ENCODE results near the gene CTNS.
"Not testable (repeated sequence)": the region's sequence is repeated elsewhere in the genome, so short reads cannot be mapped to it uniquely, and the experiment has no call there.

CTNS gene

GRCh38 chr17:3685174-3685573 is 48.6 kb downstream of the CTNS start:
- no peak for DNase-seq (ENCODE audit: low read depth in 2 of 2)

- DNase-seq (ENCODE audit: low read depth in 2 of 2), result no peak
These were observed 51.5 kb downstream of the CTNS start for GRCh38 chr17:3688027-3688553.

DNA sequence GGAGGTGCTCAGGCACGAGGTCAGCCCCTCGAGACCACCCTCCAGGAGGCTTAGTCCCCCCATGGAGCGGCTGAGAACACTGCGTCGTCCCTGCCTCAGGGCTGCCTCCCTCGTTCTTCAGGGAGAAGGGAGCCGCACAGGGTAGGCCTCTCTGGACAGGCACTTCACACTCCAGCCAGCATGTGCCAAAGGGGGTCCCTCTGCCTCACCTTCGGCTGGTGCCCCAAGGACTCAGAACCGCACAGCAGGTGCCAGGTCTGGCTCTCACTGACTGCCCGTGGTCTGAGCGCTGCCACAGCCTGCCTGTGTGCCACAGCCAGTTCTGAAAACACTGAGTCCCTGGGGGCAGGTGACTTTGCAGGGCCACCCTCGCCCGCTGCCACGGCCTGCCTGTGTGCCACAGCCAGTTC is 52.3 kb downstream of the CTNS start:
- DNase-seq (ENCODE audit: low read depth in 2 of 2), result no peak

- no peak for DNase-seq (ENCODE audit: low read depth in 2 of 2)
These were observed 52.9 kb downstream of the CTNS start for GRCh38 chr17:3689262-3690093.

DNA sequence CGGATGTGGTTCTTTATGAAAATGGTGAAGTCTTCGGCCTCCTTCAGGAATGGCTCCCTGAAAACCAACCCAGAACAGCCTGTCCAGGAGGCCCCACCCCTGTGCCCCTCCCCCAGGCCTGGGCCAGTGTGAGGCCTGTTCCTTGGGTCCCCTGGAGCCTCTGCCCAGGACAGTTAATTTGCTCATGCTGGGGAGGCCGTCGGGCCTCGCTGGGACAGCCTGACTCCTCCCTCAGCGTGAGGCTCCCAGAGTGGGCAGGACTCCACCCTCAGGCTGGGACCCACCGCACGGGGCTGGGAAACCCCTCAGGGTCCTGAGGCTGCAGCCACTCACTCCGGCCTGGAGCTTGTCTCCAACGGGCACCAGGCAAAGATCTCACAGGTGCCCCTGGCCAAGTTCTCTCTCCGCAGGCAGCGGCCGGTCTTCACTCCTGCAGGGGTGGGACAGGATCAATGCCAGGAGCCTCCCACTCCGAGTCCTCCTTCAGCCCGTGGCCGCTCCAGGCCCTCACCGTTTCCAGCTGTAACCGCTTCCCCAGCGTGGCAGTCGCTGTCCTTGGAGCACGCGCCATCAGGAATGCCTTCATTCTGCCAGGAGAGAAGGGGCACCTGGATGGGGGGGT is 53.6 kb downstream of the CTNS start:
- DNase-seq (ENCODE audit: low read depth in 2 of 2), result no peak

DNA sequence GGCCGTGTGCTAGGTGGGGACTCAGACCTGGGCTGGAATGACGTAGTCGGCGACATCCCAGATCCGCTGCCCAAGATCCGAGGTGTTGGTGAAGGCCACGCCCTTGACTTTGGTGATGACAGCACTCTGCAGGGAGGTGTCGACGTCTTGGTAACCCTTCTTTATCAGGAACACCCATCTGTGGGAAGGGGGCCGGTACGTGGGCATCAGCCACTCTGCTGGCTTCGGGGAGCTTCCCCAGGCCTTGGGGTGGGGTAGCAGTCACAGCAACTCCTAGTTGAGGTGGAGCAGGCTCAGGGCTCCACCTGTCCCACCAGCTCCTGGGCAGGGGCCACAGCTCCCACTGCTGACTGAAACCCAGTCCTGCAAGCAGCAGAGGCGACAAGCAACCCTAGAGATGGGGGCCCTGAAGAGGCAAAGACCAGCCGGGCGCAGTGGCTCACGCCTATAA is 55.1 kb downstream of the CTNS start:
- DNase-seq (ENCODE audit: low read depth in 2 of 2), result no peak

DNA sequence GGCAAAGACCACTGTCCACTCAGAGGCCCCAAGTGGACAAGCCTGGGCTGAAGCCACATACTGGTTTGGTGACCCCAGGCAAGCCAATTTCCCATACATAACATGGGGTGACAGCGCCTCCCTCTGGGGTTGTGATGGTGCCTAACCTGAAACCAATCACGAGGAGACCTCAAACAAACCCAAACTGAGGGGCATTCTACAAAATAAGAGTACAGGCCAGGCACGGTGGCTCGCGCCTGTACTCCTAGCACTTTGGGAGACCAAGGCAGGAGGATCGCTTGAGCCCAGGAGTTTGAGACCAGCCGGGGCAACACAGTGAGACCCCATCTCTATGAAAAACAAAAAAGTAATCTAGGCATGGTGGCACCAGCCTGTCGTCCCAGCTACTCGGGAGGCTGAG is 55.8 kb downstream of the CTNS start:
- no peak for DNase-seq (ENCODE audit: low read depth in 2 of 2)

GRCh38 chr17:3693141-3693540 is 56.6 kb downstream of the CTNS start:
- DNase-seq (ENCODE audit: low read depth in 2 of 2), result no peak

- peak; percentile 53 to 70 for DNase-seq (ENCODE audit: low read depth in 2 of 2)
These were observed 57.3 kb downstream of the CTNS start for GRCh38 chr17:3693829-3694231.

DNA sequence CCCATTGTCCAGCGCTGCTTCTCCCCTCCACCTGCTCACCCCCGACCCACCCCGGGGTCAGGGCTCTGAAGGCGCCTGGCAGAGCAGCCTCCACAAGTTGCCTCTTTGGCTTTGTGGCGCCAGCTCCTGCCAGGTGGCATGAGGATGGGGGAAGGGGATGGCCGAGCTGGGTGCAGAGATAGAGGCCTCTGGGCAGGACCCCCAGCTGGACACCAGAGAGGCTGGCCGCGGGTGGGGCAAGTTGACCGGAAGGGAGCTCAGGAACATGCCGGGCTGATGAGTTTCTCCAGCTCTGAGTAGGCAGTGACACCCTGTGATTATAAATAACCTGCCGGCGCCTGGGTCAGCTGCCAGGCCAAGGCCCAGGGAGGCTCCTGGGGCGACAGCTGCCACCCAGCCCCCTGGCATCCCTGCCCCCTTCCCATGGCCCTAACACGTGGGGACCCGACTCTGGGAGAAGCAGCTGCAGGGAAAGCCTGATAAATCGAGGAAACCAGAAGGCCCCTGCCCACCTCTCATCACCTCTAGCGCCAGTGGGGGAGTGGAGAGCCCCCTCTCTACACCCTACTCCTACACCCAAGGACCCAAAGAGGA is 58.7 kb downstream of the CTNS start:
- DNase-seq (ENCODE audit: low read depth in 2 of 2), result no peak

DNA sequence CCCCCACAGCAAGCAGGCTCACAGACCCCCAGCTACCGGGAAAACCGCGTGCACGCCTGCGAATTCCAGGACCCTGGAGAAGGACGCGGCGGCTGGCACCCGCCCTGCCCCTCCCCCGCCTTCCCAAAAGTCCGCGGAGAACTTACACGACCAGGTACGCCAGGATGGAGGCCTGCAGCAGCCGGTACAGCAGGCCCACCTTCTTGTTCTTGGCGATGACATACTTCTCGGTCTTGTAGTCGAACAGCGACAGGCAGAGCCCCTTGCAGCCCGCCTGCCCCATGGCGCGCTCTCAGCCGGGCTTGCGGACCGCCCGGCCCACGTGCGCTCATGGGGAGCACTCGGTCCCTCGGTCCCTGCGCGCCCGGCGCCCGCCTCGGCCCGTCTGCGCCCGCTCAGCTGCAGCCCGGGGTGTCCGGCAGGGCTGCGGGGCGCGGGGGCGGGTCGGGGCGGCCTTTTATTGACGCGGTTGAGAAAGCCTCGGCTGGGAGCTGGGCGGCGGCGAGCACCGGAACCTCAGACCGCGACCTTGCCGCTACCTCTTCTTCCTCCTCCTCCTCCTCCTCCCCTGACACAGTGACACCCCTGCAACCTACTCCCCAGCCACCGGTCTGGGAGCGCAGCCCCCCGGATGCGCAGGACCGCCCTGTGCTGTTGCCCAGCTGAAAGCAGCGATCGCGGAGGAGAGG is 59.3 kb downstream of the CTNS start, which contains the start of gene P2RX5:
TSS of gene P2RX5 (minus strand) at position 433 of the 689 bp plus-strand sequence. CDS start at position 283, 150 bp downstream.
- DNase-seq (ENCODE audit: low read depth in 2 of 2), result peak; percentile 13 to 32

DNA sequence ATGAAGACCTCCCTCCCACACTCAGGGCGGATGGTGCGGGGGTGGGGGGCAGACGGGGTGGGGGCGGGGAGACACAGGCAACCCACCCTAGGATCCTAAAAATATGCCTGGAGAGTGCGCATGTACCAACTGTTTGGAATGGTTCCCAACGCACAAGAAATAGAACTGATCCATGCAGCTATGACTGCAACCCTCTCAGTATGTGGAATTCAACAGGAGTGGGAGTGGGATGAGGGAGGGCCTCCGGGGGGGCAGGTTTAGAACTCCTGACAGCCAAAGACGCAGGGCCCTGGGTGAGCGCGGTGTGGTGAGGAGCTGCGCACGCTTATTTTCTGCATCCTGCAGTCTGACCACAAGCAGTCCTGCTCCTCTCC is 60.5 kb downstream of the CTNS start:
- DNase-seq (ENCODE audit: low read depth in 2 of 2), result no peak

GRCh38 chr17:3698139-3698538 is 61.6 kb downstream of the CTNS start:
- no peak for DNase-seq (ENCODE audit: low read depth in 2 of 2)

- no peak for DNase-seq (ENCODE audit: low read depth in 2 of 2)
These were observed 63.4 kb downstream of the CTNS start for GRCh38 chr17:3699951-3700350.

GRCh38 chr17:3702041-3702539 is 65.5 kb downstream of the CTNS start:
- not testable (repeated sequence) for DNase-seq (ENCODE audit: low read depth in 2 of 2)

- no peak for DNase-seq (ENCODE audit: low read depth in 2 of 2)
These were observed 68.6 kb downstream of the CTNS start for GRCh38 chr17:3704931-3705717.

- DNase-seq (ENCODE audit: low read depth in 2 of 2), result not testable (repeated sequence)
These were observed 69.1 kb downstream of the CTNS start for GRCh38 chr17:3705718-3705984.

GRCh38 chr17:3708366-3708765 is 71.8 kb downstream of the CTNS start:
- no peak for DNase-seq (ENCODE audit: low read depth in 2 of 2)

DNA sequence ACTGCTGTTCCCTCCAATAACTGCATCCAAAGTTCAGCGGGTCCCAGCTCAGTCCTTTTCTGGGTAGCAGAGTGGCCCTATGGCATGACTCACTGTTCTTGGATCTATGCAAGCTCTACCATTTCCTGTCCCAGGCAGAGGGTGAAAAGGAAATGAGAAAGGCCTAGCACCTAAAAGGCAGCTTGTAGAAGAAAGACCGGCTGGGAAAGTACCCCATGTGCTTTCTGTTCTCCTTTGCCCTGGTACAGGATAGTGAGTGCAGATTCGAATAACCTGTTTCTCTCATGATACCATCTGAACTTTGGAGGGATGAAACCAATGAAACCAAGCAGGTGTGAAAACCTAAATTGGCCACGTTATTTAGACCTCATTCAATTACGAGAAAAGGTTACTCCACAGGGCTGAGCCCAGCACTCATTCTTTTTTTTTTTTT is 74.4 kb downstream of the CTNS start:
- peak; percentile 64 to 67 for DNase-seq (ENCODE audit: low read depth in 2 of 2)

Measured in stimulated activated CD8-positive, alpha-beta memory T cell treated with anti-CD3 and anti-CD28 coated beads, Interleukin-15, amount 100 ng/mL, for 48 hours (primary cell).